GM18526 (cell line): ENCODE data around the gene MAP3K7.

ENCODE experiments used
- POLR2A ChIP-seq: IDR thresholded peaks from 3 replicates; pipeline ENCODE4 v1.6.1; 2011; ENCODE audit not compliant: insufficient read length; ENCODE audit errors: extremely low read depth

The MAP3K7 gene

GRCh38 chr6:90502381-90502780 is 84.5 kb downstream of the MAP3K7 start:
- no peak for TF ChIP-seq POLR2A

- TF ChIP-seq POLR2A = no peak
Measured at GRCh38 chr6:90500458-90500857, 86.4 kb downstream of the MAP3K7 start.

- TF ChIP-seq POLR2A = no peak
Measured at GRCh38 chr6:90497411-90497810, 89.5 kb downstream of the MAP3K7 start.

DNA sequence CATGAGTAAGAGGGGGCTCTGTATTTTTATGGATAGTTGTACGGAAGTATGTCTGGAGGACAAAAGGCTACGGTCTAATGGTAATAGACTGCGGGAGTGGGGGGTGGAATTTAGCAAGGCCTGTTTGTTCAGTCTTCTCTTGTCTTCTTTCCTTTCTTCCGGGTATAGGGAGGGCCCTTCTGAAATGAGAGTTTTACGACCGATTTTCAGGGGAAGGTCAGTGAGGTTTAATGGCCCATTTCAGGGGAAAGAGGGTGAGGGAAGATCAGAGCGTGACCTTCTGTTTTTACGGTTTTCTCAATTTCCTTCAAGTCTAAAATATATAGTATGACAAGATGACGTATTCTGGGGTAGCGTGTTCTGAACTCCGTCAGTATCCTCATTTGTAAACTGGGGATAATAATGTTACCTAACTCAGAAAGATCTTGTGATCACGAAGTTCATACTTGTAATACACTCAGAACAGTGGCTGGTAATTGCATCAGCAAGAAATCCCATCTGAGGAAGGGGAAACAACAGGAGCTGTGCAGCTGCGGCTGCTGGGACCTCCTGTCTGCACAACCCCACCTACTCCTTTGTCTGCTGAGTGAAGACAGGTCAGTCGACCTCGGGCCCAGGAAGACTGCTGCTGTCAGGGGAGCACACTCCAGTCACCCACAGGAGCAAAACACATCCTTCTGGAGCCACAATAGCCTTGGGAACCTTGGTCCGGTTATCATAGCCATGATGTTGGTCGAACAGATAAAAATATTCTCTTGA is 90.4 kb downstream of the MAP3K7 start:
- no peak for TF ChIP-seq POLR2A

- TF ChIP-seq POLR2A = no peak
Measured at GRCh38 chr6:90495216-90495817, 91.6 kb downstream of the MAP3K7 start.

DNA sequence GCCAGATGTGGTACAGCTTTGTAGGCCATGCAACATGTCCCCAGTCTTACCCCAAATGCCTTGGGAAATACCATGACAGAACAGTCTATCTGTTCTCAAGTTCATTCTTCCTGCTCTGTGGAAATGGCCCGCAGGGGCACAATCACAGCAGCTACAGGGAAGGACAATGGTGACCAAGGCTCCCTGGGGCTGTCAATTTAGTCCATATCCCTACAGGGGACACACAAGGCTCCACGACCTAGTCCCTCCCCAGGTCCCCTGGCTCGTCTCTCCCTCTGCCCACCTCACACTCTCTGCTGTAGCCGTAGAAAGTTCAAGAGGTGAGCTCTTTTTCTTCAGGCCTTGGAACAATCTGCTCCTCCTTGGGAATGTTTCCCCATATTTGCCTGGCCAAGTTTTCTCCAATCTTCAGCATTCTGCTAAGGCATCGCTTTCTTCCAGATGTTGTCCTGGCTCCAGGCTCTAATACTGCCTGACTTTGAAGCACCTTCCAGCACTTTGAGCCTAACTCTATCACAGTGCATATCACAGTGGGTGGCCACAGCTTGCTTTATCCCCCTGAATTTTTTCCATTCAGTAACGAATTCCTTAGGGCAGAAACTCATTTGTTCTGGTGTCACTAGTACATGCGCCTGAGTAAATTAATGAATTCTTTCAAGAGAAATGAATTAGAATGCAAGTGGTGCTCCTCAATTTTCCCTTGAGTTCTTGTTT is 92.6 kb downstream of the MAP3K7 start:
- no peak for TF ChIP-seq POLR2A

GRCh38 chr6:90493332-90493731 is 93.5 kb downstream of the MAP3K7 start:
- no peak for TF ChIP-seq POLR2A

DNA sequence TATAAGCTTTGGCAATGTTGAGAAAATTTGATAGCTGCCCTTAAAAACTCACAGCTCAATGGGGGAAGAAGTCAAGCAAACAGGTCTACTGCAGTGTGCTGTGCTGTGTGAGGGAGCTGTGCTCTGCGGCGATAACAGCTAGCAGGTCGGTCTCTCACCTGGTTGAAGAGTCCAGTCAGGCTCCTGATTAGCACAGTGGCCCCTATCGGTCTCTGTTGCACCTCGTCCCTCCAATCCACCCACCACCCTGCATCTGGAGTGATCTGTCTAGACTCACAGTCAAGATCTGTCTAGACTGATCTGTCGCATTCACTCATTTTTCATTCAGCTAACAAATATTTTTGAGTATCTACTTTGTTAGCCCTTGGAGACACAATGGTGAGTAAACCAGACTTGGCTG is 94.1 kb downstream of the MAP3K7 start:
- TF ChIP-seq POLR2A = no peak

DNA sequence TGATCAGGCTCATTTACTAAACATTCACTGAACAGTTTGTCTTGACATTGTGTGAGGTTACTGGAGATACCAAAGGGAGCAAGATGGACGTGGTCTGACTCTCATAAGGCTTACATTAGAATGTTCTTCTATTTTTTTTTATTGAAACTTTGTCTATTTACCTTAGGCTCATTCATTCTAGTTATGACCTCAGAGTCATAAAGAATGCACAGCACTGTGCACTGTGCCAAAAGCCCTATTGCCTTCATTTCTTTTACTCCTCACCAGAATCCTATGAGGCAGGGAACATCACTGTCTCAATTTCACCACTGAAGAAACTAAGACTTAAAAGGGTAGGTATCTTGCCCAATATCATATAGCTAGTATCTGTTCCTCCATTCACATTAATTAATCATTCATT is 94.5 kb downstream of the MAP3K7 start:
- TF ChIP-seq POLR2A = no peak

DNA sequence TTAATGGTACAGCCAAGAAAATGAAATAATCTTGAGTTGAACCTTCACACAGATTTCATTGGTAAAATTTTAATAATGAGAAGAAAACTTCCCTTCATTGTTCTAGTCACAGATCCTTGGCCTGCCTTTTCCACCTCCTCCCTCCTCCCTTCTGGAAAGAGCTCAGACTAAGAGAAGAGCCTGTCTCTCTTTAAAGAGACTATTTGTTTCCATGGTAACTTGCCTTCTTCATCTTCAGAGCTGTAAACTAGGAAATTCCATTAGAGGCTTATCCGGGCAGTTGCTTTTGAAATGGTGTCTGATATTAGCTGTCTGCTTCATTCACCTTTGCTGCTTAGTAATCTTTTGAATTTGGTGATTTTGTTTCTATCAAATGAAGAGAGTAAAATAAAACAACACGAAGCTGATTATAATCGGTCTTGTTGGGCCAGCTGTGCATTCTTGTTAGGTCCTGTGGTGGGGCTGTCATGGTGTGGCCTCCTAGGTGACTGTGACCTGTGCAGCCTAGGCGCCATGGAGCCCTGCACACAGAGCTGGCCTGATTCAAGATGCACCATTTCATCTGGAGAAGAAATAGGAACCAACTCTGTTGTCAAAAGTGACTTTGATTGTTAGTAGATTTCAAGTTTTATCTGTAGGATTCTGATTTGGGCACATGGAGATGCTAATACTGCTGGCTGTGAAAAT is 96.7 kb downstream of the MAP3K7 start:
- no peak for TF ChIP-seq POLR2A

DNA sequence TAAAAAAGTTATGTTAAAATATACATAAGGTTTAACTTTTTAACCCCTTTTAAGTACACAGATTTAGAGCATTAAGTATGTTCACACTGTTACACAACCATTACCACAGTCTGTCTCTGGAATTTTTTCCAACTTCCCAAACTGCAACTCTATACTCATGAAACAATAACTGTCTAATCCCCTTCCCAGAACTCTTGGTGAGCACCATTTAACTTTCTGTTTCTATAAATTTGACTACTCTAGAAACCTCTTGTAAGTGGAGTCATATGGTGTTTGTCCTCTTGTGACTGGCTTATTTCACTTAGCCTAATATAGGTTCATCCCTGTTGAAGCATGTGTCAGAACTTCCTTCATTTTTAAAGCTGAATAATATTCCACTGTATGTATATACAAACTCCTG is 98.1 kb downstream of the MAP3K7 start:
- no peak for TF ChIP-seq POLR2A

DNA sequence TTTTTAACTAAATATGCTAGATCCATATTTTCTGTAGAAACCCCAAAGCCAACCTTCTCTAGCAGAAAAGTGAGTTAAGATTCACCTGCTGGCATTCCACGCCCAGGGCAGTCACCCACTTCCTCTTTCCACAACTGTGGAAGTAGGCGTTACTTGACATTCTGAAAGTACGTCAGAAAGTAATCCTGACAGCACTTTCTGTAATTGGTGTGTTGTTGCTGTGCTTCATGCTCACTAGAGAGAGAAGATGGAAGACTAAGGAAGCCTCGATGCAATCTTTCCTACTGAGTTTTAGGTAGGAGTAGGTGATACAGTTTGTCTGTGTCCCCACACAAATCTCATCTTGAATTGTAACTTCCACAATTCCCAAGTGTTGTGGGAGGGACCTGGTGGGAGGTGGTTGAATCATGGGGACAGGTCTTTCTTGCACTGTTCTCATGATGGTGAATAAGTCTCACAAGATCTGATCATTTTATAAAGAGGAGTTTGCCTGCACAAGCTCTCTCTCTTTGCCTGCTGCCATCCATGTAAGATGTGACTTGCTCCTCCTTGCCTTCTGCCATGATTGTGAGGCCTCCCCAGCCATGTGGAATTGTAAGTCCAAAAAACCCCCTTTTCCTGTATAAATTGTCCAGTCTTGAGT is 101.1 kb downstream of the MAP3K7 start:
- no peak for TF ChIP-seq POLR2A

DNA sequence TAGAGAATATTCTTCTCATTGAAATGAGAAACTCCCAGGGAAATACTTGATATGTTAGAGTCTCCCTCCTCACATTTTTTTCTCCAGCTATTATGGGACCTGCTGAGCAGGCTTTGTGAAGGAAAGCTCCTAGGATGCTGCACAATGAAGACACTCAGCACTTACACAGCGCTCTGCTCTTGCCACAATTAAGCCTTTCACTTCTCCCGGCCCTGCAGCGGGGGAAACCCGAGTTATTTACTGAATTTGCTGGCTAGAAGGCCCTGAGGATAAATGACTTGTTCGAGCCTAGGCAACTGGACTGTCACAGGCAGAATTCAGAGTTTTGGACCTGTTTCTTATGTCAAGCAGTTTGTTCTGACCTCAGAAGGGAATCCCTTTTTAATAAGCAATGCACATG is 102.0 kb downstream of the MAP3K7 start:
- TF ChIP-seq POLR2A = no peak

DNA sequence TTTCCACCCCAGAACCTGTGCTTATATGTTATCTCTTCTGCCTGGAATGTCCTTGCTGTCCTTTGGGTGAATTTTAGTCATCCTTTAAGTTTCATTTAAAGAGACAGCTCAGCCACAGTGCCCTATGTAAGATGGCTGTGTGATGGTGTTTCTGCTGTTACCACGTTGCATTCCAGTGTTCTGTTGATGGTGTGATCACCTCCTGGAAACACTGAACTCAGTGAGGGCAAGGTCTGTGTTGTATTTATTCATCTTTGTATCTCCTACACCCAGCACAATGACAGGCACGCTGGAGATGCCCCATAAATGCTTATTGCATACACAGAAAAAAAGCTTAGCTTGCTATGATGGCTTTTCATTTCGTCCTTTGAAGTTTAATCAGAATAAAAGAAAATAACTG is 102.5 kb downstream of the MAP3K7 start:
- no peak for TF ChIP-seq POLR2A

GRCh38 chr6:90483956-90484355 is 102.9 kb downstream of the MAP3K7 start:
- no peak for TF ChIP-seq POLR2A
